Astrocyte of the cerebellum (primary cell): Measurements from ENCODE around the gene PHLDB1.

ENCODE experiments used
- DNase-seq: peaks from one replicate; pipeline ENCODE4 v3.0.0-alpha.2; 2011; ENCODE audit warnings: low read depth
- H3K4me3 ChIP-seq: 2 replicates; pipeline ENCODE4 v1.5.1; 2011; ENCODE audit warnings: mild to moderate bottlenecking, low read depth, low read length, moderate library complexity
- in situ Hi-C: cut with HindIII; loops from 2 replicates; pipeline ENCODE4 v1.10.0; 2017; ENCODE audit warnings: low sequenced_read_pairs
- TF ChIP-seq, protein P1 (sequence below): IDR thresholded peaks from 2 replicates; pipeline ENCODE4 v1.5.1; 2012; ENCODE audit warnings: low read length, low read depth, moderate library complexity, mild to moderate bottlenecking; ENCODE audit errors: missing control alignments

Gene PHLDB1

DNA sequence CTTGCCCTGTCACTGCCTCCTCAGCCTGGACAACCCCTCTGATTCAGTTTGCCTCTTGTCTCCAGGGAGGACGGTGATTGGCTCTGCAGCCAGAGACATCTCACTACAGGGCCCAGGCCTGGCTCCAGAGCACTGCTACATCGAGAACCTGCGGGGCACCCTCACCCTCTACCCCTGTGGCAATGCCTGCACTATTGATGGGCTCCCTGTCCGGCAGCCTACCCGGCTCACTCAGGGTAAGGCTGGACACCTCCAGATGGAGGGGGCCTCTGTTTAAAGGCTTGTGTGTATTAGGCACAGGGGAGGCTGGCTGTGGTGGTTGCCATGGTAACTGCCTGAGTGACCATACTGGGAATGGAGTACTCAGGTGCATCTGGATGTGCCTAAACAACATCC lies 8.6 kb downstream of the PHLDB1 start:
- no peak overlapping the region for H3K4me3 ChIP-seq
- TF ChIP-seq, protein P1, sequence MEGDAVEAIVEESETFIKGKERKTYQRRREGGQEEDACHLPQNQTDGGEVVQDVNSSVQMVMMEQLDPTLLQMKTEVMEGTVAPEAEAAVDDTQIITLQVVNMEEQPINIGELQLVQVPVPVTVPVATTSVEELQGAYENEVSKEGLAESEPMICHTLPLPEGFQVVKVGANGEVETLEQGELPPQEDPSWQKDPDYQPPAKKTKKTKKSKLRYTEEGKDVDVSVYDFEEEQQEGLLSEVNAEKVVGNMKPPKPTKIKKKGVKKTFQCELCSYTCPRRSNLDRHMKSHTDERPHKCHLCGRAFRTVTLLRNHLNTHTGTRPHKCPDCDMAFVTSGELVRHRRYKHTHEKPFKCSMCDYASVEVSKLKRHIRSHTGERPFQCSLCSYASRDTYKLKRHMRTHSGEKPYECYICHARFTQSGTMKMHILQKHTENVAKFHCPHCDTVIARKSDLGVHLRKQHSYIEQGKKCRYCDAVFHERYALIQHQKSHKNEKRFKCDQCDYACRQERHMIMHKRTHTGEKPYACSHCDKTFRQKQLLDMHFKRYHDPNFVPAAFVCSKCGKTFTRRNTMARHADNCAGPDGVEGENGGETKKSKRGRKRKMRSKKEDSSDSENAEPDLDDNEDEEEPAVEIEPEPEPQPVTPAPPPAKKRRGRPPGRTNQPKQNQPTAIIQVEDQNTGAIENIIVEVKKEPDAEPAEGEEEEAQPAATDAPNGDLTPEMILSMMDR, result no peak
- in situ Hi-C loops, result no loop called here
- DNase-seq, result no peak

DNA sequence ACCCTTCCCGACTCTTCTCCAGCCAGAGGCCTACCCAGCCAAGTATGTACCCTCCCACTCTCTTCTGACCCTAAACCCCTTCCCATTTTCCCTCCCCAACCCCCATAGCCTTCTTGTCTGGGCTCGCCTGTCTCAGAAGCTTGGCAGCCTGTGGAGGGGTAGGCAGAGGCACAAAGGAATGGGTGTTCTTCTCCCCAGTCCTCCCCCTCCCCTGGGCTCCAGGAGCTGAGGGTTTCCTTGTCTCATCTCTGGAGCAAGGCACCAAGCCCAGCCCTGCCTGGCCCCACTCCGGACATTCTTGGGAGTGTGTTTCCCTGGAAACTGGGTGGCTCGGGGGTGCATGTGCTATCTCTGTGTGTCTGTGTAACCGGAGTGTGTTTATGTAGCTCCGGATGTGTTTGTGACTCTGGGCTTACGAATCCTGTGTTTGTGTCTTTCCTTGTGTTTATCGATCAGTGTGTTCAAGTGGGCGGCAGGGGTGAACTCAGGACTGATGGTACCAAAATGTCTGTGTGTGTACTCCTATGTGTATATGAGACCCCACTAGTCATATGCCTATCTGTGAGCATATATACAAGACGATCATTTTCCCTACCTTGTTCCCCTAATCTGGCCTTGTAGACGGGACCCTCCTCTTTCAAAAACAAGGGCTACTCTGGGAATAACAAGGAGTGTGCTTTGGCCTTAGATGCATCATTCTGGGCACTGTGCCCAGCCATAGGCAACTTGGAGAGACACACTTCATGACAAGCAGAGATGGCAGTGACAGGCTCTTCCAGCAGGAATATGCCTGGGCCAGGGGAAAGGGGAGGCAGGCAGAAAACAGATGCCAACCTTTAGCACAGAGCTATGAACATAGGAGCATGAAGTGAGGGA lies 10.9 kb downstream of the PHLDB1 start:
- DNase-seq, result no peak
- in situ Hi-C loops, result no loop called here
- TF ChIP-seq, protein P1, result no peak
- H3K4me3 ChIP-seq, result no peak overlapping the region

- DNase-seq, result peak; percentile 69
- TF ChIP-seq, protein P1, result no peak
- in situ Hi-C loops, result no loop called here
- no peak overlapping the region for H3K4me3 ChIP-seq
Measured at GRCh38 chr11:118618991-118619375, 11.6 kb downstream of the PHLDB1 start.

- DNase-seq, result peak; percentile 86
- TF ChIP-seq, protein P1, result no peak
- H3K4me3 ChIP-seq, result peak overlapping the region; percentile 3
- in situ Hi-C loops, result no loop called here
Measured at GRCh38 chr11:118619444-118620197, 12.2 kb downstream of the PHLDB1 start.

GRCh38 chr11:118620529-118621070 lies 13.2 kb downstream of the PHLDB1 start:
- in situ Hi-C loops, result no loop called here
- H3K4me3 ChIP-seq, result peak overlapping the region; percentile 82
- TF ChIP-seq, protein P1, result no peak
- no peak for DNase-seq

DNA sequence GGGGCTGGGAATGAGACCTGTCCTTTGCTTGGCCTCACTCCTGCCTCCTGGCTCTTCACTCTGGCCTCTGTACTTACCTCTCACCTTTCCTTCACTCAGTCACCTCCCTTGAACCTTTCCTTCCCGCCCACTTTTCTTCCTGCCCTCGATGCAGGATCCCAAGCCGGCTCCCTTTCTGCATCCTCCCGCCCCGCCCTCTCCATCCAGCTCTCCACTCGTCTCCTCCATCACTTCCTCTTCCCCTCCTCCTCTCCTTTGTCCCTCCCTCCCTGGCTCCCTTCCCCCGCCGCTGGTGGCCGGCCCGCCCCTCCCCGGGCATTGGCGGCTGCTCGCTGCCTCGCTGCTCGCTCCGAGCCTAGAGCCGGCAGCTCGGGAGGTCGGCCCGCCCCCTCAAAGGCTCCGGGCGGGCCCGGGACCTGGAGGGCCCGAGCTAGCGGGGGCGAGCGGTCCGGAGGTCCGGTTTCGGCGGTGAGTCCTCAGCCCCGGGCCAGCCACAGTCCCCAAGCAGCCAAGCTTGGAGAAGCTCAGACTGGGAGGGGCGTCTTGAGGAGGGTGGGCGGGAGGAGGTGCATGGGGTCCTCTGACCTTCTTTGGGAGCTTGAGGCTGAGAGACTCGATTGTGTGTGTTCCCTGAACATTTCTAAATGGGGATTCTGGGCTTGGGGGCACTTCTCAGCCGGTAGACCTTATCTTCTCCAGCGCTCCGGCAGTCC lies 13.8 kb downstream of the PHLDB1 start:
- peak; percentile 73 for DNase-seq
- in situ Hi-C loops, result no loop called here
- H3K4me3 ChIP-seq, result peak overlapping the region; percentile 82
- TF ChIP-seq, protein P1, result no peak
